Osteocyte (in vitro differentiated cells): Measurements from ENCODE around the gene INPP4B. TPM values are rescaled to one million over a fixed set of nuclear protein-coding genes. Genes with fewer than 3 reads are reported as not detected.

Experiments
- DNase-seq: peaks from one replicate; pipeline ENCODE4 v3.0.0; 2021; ENCODE audit warnings: mixed read lengths; ENCODE audit not compliant: unreplicated experiment; ENCODE audit errors: extremely low spot score
- H3K27ac Mint-ChIP-seq: one replicate; pipeline ENCODE4 v1.8.0; 2021; ENCODE audit warnings: mild to moderate bottlenecking, mixed read lengths; ENCODE audit not compliant: unreplicated experiment
- H3K27me3 Mint-ChIP-seq: one replicate; pipeline ENCODE4 v1.8.0; 2021; ENCODE audit warnings: mixed read lengths; ENCODE audit not compliant: unreplicated experiment
- H3K36me3 Mint-ChIP-seq: one replicate; pipeline ENCODE4 v1.8.0; 2021; ENCODE audit warnings: mixed read lengths; ENCODE audit not compliant: unreplicated experiment
- H3K4me1 Mint-ChIP-seq: one replicate; pipeline ENCODE4 v1.8.0; 2021; ENCODE audit warnings: mixed read lengths; ENCODE audit not compliant: unreplicated experiment
- H3K4me3 Mint-ChIP-seq: one replicate; pipeline ENCODE4 v1.8.0; 2021; ENCODE audit warnings: mild to moderate bottlenecking, moderate library complexity, mixed read lengths; ENCODE audit not compliant: unreplicated experiment
- H3K9me3 Mint-ChIP-seq: one replicate; pipeline ENCODE4 v1.8.0; 2021; ENCODE audit warnings: mixed read lengths; ENCODE audit not compliant: unreplicated experiment
- CTCF ChIP-seq: fragments of 200-600 bp; sonication (generic); IDR thresholded peaks from 2 replicates; pipeline ENCODE4 v1.5.0; 2021; ENCODE audit warnings: antibody characterized with exemption, mild to moderate bottlenecking, moderate library complexity
- total RNA-seq: library from RNA; stranded (reverse); gene quantifications from 2 replicates; pipeline ENCODE4 v1.2.1, GENCODE V29; 2021

INPP4B gene
- total RNA-seq, 1 donor from 2014 or later: 10.9 TPM

- Mint-ChIP-seq H3K4me1 (peaks cover 7% of the 10 kb centered on the region), H3K27me3 (no peaks in the 10 kb centered on the region), H3K9me3 (no peaks in the 10 kb centered on the region), H3K36me3 (no peaks in the 10 kb centered on the region), H3K4me3 (no peak overlapping the region), H3K27ac (no peak overlapping the region)
- no peak for TF ChIP-seq CTCF
- DNase-seq: no peak
These were observed 804.3 kb downstream of the INPP4B start for GRCh38 chr4:142041788-142042187.

GRCh38 chr4:142040043-142040442, 806.1 kb downstream of the INPP4B start:
- no peak for TF ChIP-seq CTCF
- peaks cover 9% of the 10 kb centered on the region for H3K4me1 Mint-ChIP-seq
- no peaks in the 10 kb centered on the region for H3K9me3 Mint-ChIP-seq
- DNase-seq: no peak
- no peaks in the 10 kb centered on the region for H3K36me3 Mint-ChIP-seq
- H3K27me3 Mint-ChIP-seq: no peaks in the 10 kb centered on the region
- H3K4me3 Mint-ChIP-seq: no peak overlapping the region
- no peak overlapping the region for H3K27ac Mint-ChIP-seq

GRCh38 chr4:142036795-142037583, 809.1 kb downstream of the INPP4B start:
- H3K4me3 Mint-ChIP-seq: no peak overlapping the region
- H3K36me3 Mint-ChIP-seq: no peaks in the 10 kb centered on the region
- peaks cover 9% of the 10 kb centered on the region for H3K4me1 Mint-ChIP-seq
- no peak for TF ChIP-seq CTCF
- DNase-seq: no peak
- H3K27me3 Mint-ChIP-seq: no peaks in the 10 kb centered on the region
- H3K27ac Mint-ChIP-seq: no peak overlapping the region
- no peaks in the 10 kb centered on the region for H3K9me3 Mint-ChIP-seq

GRCh38 chr4:142035566-142035965, 810.5 kb downstream of the INPP4B start:
- Mint-ChIP-seq H3K9me3 (no peaks in the 10 kb centered on the region), H3K4me1 (peaks cover 9% of the 10 kb centered on the region), H3K27me3 (no peaks in the 10 kb centered on the region), H3K4me3 (no peak overlapping the region), H3K27ac (no peak overlapping the region), H3K36me3 (no peaks in the 10 kb centered on the region)
- no peak for DNase-seq
- TF ChIP-seq CTCF: no peak

GRCh38 chr4:142034101-142034500, 812.0 kb downstream of the INPP4B start:
- no peak overlapping the region for H3K27ac Mint-ChIP-seq
- no peak overlapping the region for H3K4me3 Mint-ChIP-seq

More at GRCh38 chr4:142034101-142034500, 812.0 kb downstream of the INPP4B start:
- TF ChIP-seq CTCF: no peak
- Mint-ChIP-seq H3K4me1 (peaks cover 9% of the 10 kb centered on the region), H3K36me3 (no peaks in the 10 kb centered on the region), H3K27me3 (no peaks in the 10 kb centered on the region), H3K9me3 (no peaks in the 10 kb centered on the region)
- DNase-seq: no peak
